Endodermal cell (in vitro differentiated cells): Measurements from ENCODE around the gene METTL8. TPM values are rescaled to one million over a fixed set of nuclear protein-coding genes. Genes with fewer than 3 reads are reported as not detected.

Experiments used
- DNase-seq: peaks from one replicate; pipeline ENCODE4 v3.0.0-alpha.2; 2017
- H3K27ac ChIP-seq: 2 replicates; pipeline ENCODE4 v1.5.1; 2013; ENCODE audit warnings: mild to moderate bottlenecking, low read depth, low read length, moderate library complexity
- H3K27me3 ChIP-seq: 2 replicates; pipeline ENCODE4 v1.6.1; 2013; ENCODE audit warnings: mild to moderate bottlenecking, low read length, moderate library complexity; ENCODE audit not compliant: insufficient read depth, control insufficient read depth, poor library complexity, severe bottlenecking
- H3K36me3 ChIP-seq: 2 replicates; pipeline ENCODE4 v1.7.0; 2013; ENCODE audit warnings: mild to moderate bottlenecking, low read length, moderate library complexity; ENCODE audit not compliant: control insufficient read depth, insufficient read depth
- H3K4me1 ChIP-seq: one replicate; pipeline ENCODE4 v1.7.0; 2013; ENCODE audit warnings: low read length; ENCODE audit not compliant: control insufficient read depth, insufficient read depth
- H3K4me3 ChIP-seq: 2 replicates; pipeline ENCODE4 v1.5.1; 2013; ENCODE audit warnings: mild to moderate bottlenecking, low read length, moderate library complexity
- H3K9ac ChIP-seq: 2 replicates; pipeline ENCODE4 v1.6.1; 2013; ENCODE audit warnings: mild to moderate bottlenecking, low read length, moderate library complexity; ENCODE audit not compliant: poor library complexity, severe bottlenecking; ENCODE audit errors: extremely low read depth
- H3K9me3 ChIP-seq: 2 replicates; pipeline ENCODE4 v1.6.1; 2013; ENCODE audit warnings: mild to moderate bottlenecking, low read length, moderate library complexity; ENCODE audit not compliant: control insufficient read depth
- H3K27ac Mint-ChIP-seq: 2 replicates; pipeline ENCODE4 v1.8.0; 2020; ENCODE audit warnings: mixed read lengths
- H3K27me3 Mint-ChIP-seq: 2 replicates; pipeline ENCODE4 v1.8.0; 2021; ENCODE audit warnings: mild to moderate bottlenecking, mixed read lengths; ENCODE audit not compliant: insufficient read depth
- H3K36me3 Mint-ChIP-seq: 2 replicates; pipeline ENCODE4 v1.8.0; 2020; ENCODE audit warnings: low read depth, mixed read lengths
- H3K4me1 Mint-ChIP-seq: 2 replicates; pipeline ENCODE4 v1.8.0; 2020; ENCODE audit warnings: mixed read lengths
- H3K4me3 Mint-ChIP-seq: 2 replicates; pipeline ENCODE4 v1.8.0; 2020; ENCODE audit warnings: mild to moderate bottlenecking, moderate library complexity, mixed read lengths
- H3K9me3 Mint-ChIP-seq: 2 replicates; pipeline ENCODE4 v1.8.0; 2020; ENCODE audit warnings: mild to moderate bottlenecking, mixed read lengths
- WGBS, 2 experiments: methylation state at CpG; one replicate each; pipeline versions ENCODE4 v1.1.5 to v1.1.7; 2013; ENCODE audit warnings: missing lambda C conversion rate in 2 of 2, mixed read lengths in 1 of 2; ENCODE audit not compliant: insufficient coverage in 1 of 2, insufficient read length in 1 of 2; 5-methylcytosine and 5-hydroxymethylcytosine counted together
- total RNA-seq, 2 donors: library from RNA; stranded (reverse); fragmentation: NEBNext Ultra II Directional in 1 of 2; extraction: Animal tissue kit (Norgen Biotek cat#: 25700) in 1 of 2; gene quantifications; 2 replicates in 1 of 2; 3 replicates in 1 of 2; pipeline ENCODE4 v1.2.1, GENCODE V29; 2021
- TF ChIP-seq, protein P1 (sequence below): fragments of 200-600 bp; sonication (generic); conservative IDR thresholded peaks from 2 replicates; pipeline ENCODE4 v1.5.0; 2021; ENCODE audit warnings: antibody characterized with exemption, mild to moderate bottlenecking

The METTL8 gene
- total RNA-seq, 2 donors from 2014 or later: 20.3 to 33.6 TPM

DNA sequence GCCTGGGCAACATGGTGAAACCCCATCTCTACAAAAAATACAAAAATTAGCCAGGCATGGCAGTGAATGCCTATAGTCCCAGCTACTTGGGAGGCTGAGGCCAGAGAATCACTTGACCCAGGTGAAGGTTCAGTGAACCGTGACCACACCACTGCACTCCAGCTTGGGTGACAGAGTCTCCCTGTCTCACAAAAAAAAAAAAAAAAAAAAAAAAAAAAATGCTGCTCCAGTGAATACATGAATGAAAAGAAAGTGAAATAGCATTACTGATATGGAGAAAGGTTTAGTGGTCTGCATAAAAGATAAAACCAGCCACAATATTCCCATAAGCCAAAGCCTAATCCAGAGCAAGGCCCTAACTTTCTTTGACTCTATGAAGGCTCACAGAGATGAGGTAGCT, 44.5 kb downstream of the METTL8 start:
- Mint-ChIP-seq H3K4me3 (no peak overlapping the region), H3K9me3 (no peaks in the 10 kb centered on the region), H3K27ac (no peak overlapping the region), H3K4me1 (peaks cover 37% of the 10 kb centered on the region), H3K27me3 (no peaks in the 10 kb centered on the region), H3K36me3 (no peaks in the 10 kb centered on the region)
- DNase-seq: no peak
- Histone ChIP-seq H3K4me3 (no peak overlapping the region), H3K9me3 (no peaks in the 10 kb centered on the region), H3K27ac (no peak overlapping the region), H3K9ac (no peak overlapping the region), H3K36me3 (no peaks in the 10 kb centered on the region), H3K27me3 (no peaks in the 10 kb centered on the region), H3K4me1 (no peaks in the 10 kb centered on the region)
- WGBS, 2 experiments: 100% methylated on average over 1 of the region's 1 CpG; no CpG with 5 or more reads in 1 of the 2 experiments
- TF ChIP-seq, protein P1, sequence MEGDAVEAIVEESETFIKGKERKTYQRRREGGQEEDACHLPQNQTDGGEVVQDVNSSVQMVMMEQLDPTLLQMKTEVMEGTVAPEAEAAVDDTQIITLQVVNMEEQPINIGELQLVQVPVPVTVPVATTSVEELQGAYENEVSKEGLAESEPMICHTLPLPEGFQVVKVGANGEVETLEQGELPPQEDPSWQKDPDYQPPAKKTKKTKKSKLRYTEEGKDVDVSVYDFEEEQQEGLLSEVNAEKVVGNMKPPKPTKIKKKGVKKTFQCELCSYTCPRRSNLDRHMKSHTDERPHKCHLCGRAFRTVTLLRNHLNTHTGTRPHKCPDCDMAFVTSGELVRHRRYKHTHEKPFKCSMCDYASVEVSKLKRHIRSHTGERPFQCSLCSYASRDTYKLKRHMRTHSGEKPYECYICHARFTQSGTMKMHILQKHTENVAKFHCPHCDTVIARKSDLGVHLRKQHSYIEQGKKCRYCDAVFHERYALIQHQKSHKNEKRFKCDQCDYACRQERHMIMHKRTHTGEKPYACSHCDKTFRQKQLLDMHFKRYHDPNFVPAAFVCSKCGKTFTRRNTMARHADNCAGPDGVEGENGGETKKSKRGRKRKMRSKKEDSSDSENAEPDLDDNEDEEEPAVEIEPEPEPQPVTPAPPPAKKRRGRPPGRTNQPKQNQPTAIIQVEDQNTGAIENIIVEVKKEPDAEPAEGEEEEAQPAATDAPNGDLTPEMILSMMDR: no peak

DNA sequence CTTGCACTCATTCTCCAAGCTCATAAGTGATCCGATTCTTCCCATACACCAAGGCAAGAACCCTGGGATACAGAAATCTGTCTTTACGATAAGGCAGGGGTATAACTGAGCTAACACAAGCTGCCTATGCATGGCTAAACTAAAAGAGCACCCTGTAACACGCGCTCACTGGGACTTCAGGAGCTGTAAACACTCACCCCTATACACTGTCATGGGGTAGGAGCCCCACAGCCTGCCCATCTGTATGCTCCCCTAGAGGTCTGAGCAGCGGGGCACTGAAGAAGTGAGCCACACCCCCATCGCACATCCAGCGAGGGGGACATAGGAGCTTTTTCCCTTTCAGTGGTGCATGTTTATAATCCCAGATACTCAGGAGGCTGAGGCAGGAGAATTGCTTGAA, 46.7 kb downstream of the METTL8 start:
- no peak overlapping the region for H3K27ac ChIP-seq
- H3K4me1 ChIP-seq: no peaks in the 10 kb centered on the region
- peak; percentile 54 for DNase-seq
- WGBS, 2 experiments: 90 to 92% methylated on average over 4 to 7 of the region's 7 CpGs
- H3K36me3 ChIP-seq: no peaks in the 10 kb centered on the region
- H3K27me3 ChIP-seq: no peaks in the 10 kb centered on the region
- TF ChIP-seq, protein P1: no peak
- H3K4me3 Mint-ChIP-seq: peak overlapping the region; percentile 45
- H3K27ac Mint-ChIP-seq: peak overlapping the region; percentile 73
- H3K9me3 ChIP-seq: no peaks in the 10 kb centered on the region
- no peak overlapping the region for H3K9ac ChIP-seq
- peaks cover 31% of the 10 kb centered on the region for H3K4me1 Mint-ChIP-seq
- peaks cover 6% of the 10 kb centered on the region for H3K9me3 Mint-ChIP-seq
- peaks cover 14% of the 10 kb centered on the region for H3K36me3 Mint-ChIP-seq
- H3K4me3 ChIP-seq: no peak overlapping the region
- no peaks in the 10 kb centered on the region for H3K27me3 Mint-ChIP-seq

DNA sequence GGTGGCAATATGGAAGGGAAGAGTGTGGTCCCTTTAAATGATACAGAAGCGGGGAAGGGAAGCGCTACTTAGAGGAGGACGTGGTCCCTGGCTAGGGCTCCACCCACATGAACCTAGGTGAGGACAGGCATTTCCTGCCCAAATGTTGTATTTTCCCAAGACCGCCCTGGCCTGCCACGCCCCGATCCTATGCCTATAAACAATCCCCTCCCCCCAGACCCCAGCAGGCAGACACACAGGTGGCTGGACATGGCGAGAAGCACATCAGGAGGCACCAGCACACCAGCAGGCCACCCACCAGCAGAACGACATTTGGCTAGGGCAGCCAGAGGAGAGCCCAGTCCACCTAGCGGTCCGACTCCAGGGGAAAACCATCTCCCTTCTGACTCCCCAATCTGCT, 47.2 kb downstream of the METTL8 start:
- Histone ChIP-seq H3K27me3 (no peaks in the 10 kb centered on the region), H3K36me3 (no peaks in the 10 kb centered on the region), H3K9ac (no peak overlapping the region), H3K9me3 (peaks cover 2% of the 10 kb centered on the region), H3K4me1 (no peaks in the 10 kb centered on the region), H3K27ac (no peak overlapping the region), H3K4me3 (no peak overlapping the region)
- DNase-seq: peak; percentile 75
- WGBS, 2 experiments: 79 to 90% methylated on average over 2 to 10 of the region's 10 CpGs
- peaks cover 18% of the 10 kb centered on the region for H3K36me3 Mint-ChIP-seq
- H3K4me3 Mint-ChIP-seq: peak overlapping the region; percentile 45
- H3K9me3 Mint-ChIP-seq: peaks cover 8% of the 10 kb centered on the region
- TF ChIP-seq, protein P1: peak; percentile 32
- peak overlapping the region; percentile 73 for H3K27ac Mint-ChIP-seq
- H3K4me1 Mint-ChIP-seq: peaks cover 27% of the 10 kb centered on the region
- H3K27me3 Mint-ChIP-seq: no peaks in the 10 kb centered on the region
